Choroid plexus epithelial cell (primary cell): ENCODE data around the gene CPEB4.

Source experiments
- DNase-seq: peaks from one replicate; pipeline ENCODE4 v3.0.0-alpha.2; 2010; ENCODE audit warnings: low read depth
- H3K4me3 ChIP-seq: 2 replicates; pipeline ENCODE4 v1.5.1; 2011; ENCODE audit warnings: low read depth, mild to moderate bottlenecking, control low read depth, low read length, moderate library complexity
- CTCF ChIP-seq: conservative IDR thresholded peaks from 2 replicates; pipeline ENCODE4 v1.5.1; 2011; ENCODE audit warnings: low read depth, mild to moderate bottlenecking, control low read depth, inconsistent platforms, low read length, moderate library complexity

CPEB4 gene

DNA sequence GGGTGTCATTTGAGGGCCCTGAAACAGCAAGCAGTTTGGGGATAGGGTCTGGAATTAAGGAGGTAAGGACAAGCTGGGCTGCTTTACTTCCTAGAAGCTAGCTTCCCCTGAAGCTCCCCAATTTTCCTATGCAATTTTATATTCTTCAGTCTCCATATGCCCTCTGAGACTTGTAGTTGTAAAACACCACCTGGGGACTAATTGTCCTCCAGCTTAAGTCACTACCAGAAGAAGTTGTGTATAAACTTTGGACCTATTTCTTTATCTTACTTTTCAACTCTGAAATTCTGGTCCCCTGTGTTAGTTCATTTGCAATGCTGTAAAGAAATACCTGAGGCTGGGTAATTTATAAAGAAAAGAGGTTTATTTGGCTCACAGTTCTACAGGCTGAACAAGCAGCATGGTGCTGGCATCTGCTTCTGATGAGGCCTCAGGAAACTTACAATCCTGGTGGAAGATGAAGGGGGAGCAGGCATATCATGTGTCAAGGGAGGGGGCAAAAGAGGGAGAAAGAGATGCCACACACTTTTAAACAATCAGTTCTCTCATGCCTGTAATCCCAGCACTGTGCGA, 41.1 kb upstream of the CPEB4 start:
- TF ChIP-seq CTCF = no peak
- no peak for DNase-seq
- no peak overlapping the region for H3K4me3 ChIP-seq

GRCh38 chr5:173848986-173849596, 39.1 kb upstream of the CPEB4 start:
- TF ChIP-seq CTCF = no peak
- DNase-seq = no peak
- no peak overlapping the region for H3K4me3 ChIP-seq

DNA sequence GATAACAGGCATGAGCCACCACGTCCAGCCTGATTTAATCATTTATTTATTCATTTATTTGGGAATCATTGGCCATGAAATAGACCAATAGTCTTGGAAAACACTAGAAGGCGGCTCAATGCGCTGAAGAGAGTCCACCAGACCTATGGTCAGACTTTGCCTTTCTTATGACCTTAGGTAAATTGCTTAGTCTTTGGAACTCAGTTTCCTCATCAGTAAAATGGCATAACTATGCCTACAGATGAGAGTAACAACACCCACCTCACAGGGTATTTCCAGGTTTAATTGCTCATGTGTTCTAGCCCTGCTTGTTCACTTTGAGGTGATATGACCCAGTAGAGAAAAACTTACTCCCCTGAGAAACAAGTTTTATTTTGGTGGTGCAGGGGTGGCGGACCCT, 38.2 kb upstream of the CPEB4 start:
- no peak overlapping the region for H3K4me3 ChIP-seq
- TF ChIP-seq CTCF = no peak
- no peak for DNase-seq

DNA sequence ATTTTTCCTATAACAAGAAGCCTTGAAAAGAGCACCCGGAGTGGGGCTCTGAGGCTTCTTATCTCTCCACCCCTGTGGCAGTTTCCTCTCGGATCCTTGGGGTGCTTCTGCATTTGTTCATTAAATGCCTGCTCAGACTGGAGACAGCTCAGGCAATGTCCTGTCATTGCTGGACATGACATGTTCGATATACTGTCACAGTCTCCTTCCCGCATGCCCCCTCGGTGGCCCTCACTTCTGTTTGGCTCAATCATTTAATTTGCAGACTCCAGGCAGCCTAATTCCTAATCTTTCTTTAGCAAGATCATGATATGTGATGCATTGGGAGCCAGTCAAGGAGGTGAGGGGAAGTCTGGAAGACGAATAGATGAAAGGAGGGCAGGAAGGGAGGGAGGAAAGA, 37.5 kb upstream of the CPEB4 start:
- no peak overlapping the region for H3K4me3 ChIP-seq
- DNase-seq = no peak
- no peak for TF ChIP-seq CTCF

DNA sequence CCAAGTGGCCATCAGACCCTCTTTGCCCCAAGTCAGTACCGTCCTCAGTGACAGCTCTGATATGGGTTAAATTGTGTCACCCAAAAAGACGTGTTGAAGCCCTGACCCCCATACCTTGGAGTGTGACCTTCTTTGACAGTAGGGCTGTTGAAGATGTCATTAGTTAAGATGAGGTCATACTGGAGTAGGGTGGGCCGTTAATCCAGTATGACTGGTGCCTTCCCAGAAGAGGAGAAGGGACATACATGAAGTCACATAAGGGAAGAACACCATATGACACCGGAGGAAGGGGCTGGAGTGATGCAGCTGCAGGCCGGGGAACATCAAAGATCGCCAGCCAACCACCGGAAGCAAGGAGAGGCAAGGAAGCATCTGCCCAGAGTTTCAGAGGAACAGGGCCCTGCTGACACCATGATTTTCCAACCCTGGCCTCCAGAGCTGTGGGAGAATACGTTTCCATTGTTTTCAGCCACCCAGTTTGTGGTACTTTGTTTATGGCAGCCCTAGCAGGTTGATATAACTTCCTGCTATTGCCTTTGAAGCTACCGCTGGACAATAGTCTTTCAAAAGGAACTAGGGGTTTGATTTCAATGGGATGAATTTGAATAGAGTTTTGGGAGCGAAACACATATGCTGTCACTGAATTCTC, 36.4 kb upstream of the CPEB4 start:
- no peak for DNase-seq
- no peak for TF ChIP-seq CTCF

DNA sequence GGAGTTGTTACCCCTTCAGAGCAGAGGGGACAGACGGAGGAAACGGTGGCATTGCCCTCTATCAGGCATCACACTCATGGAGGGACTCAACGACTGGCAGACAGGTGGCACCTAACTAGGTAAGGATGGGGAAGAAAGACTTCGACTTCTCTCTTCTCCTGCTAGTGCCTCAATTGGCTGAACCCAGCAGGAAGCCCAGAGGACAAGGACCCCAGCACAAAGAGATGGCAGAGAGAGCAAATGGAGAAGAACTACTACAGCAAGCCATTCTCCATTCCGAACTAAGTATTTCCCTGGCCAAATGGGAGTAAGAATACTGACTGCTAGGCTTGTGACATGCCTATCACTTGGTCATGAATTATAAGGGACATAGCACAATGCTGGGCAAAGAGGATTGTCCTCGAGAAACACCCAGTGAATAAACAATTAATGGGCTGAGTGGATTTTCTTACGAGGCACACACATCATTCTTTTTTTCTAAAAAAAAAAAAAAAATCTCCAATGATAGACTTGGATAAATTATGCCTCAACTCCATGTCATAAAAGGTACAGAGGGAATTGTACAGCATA, 35.3 kb upstream of the CPEB4 start:
- no peak for DNase-seq
- no peak for TF ChIP-seq CTCF
- H3K4me3 ChIP-seq = no peak overlapping the region

More for the DNA sequence above, 36.4 kb upstream of the CPEB4 start:
- H3K4me3 ChIP-seq = no peak overlapping the region
